Measurements from ENCODE around the gene POU2F1.

Gene POU2F1

DNA sequence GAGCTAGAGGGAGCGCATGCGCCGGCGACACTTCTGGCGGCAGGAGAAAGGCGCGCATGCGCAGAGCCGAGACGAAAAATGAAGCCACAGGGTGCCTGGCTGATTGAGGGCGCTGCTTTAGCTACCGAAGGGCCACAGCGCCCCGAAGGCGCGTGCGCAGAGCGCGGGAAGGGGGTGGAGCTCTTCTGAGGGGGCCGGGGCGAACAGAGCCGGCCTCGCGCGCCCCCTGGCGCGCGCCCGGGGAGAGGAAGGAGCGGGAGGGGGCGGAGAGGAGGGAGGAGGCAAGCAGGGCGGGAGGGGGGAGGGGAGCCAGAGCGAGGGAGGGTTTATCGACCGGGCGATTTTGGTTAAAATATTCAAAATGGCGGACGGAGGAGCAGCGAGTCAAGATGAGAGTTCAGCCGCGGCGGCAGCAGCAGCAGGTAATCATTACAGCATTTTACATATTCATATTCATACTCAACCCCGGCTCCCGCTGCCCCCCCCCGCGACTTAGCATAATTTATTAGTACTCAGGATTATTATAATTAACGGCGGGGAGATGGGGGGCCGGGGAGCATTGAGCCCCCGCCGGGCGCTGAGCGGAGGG lies at the start of gene POU2F1:
POU2F1 (plus strand) TSS at position 350 of the 589 bp plus-strand sequence; CDS start at position 362, 12 bp downstream.
- DNase-seq (ENCODE audit: low spot score): peak; percentile 99

DNA sequence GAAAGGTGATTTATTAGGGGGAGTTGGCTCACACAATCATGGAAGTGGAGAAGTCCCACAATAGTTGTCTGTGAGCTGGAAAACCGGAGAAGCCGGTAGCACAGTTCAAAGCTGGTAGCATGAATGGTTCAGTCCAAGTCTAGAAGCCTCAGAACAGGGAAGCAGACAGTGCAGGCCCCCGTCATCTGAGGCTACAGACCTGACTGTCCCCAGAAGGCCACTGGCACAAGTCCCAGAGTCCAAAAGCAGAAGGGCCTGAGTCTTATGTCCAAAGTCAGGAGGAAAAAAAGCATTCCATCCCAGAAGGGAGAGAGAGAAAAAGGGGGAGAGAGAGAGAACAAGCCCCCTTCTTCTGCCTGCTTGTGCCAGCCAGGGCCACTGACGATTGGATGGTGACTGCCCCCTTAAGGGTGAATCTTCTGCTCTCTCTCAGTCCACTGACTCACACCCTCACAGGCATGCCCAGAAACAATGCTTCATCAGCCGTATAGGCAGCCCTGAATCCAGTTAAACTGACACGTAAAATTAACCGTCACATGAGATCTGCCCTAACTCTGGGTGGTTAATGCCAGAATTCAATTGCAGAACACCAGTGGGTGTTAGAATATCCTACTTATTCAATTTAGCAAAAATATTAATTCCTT lies 49.3 kb upstream of the POU2F1 start:
- no peak for DNase-seq (ENCODE audit: low spot score)

- no peak for DNase-seq (ENCODE audit: low spot score)
Observed at GRCh38 chr1:167173516-167174184, 47.0 kb upstream of the POU2F1 start.

- DNase-seq (ENCODE audit: low spot score): no peak
Observed at GRCh38 chr1:167175901-167176300, 44.8 kb upstream of the POU2F1 start.

DNA sequence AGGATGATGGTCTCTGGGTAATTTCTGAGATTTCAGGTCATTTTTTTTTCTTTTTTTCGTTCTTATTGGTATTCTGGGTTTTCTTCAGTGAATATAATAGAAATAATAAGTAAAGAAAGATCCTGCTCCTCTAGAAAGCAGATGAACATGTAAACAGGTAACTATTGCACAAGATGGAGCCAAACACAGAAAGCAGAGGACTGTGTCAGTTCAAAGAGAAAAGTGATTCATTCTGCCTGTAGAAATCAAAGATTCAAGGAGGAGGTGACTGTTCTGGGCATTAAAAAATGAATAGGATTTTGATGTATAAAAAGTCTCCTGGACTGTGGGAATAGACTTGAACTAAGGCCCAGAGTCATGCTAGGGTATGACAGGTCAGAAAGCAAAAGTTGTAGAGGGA lies 41.9 kb upstream of the POU2F1 start:
- DNase-seq (ENCODE audit: low spot score): no peak

DNA sequence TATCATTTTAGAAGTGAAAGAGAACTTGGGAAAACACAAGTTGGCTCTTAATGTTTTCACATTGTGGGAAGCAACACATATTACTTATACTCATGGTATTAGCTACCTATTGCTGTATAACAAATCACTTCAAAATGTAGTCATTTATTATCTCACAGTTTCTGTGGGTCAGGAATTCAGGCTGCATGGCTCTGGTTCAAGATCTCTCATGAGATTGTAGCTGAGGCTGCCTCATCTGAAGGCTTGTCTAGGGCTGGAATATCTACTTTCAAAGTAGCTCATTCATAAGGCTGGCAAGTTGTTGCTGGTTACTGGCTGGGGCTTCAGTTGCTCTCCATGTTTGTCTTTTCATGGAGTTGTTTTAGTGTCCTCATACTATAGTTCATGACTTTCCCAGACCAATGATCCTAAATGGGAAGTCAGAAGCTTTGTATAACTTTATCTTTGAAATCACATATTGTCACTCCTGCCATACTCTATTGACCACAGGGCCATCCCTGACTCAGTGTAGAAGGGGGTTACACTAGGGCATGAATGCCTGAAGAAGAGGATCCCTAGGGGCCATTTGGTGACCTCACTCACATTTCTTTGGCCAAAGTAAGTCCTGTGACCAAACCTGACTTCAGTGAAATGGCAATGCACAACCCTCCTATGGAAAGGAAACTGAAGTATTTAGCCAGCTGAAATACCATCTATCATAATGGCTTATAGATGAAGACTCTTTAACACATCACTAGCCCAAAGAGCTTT lies 37.9 kb upstream of the POU2F1 start:
- DNase-seq (ENCODE audit: low spot score): no peak

DNA sequence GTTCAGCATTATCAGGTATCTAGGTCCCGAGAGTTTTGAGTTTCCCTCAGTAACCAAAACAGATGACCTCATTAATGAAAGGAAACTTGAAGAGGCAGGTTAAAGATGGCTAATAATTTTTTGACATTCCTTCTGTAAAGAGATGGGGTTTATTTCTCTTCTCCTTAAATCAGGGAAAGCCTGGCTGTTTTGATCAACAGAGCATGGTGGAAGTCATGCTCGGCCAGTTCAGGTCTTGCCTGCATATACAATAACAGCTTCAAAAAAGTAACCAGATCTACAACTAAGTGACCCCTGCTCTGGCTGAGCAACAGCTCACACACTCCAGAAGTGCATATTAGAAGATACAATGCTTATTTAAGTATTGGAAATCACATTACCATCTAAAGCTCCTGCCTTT lies 36.6 kb upstream of the POU2F1 start:
- DNase-seq (ENCODE audit: low spot score): no peak

DNA sequence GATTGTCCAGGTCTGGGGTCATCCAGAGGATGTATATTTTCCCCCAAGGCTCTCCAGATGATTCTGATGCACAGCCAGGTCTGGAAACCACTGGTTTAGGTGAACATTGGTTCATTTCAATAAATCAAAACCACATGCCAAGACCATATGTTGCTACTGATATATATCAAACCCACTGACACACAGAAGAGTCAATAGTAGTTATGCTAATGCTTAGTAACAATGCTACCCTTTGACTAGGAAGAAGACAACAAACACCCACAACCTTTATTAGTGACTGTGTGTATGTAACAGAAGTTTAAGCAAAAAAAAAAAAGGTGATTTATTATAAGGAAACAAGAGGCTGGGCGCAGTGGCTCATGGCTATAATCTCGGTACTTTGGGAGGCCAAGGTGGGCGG lies 35.6 kb upstream of the POU2F1 start:
- no peak for DNase-seq (ENCODE audit: low spot score)

GRCh38 chr1:167185974-167186657 lies 34.6 kb upstream of the POU2F1 start:
- no peak for DNase-seq (ENCODE audit: low spot score)

- DNase-seq (ENCODE audit: low spot score): no peak
Observed at GRCh38 chr1:167186771-167187170, 33.9 kb upstream of the POU2F1 start.

GRCh38 chr1:167190747-167191237 lies 29.9 kb upstream of the POU2F1 start:
- no peak for DNase-seq (ENCODE audit: low spot score)

DNA sequence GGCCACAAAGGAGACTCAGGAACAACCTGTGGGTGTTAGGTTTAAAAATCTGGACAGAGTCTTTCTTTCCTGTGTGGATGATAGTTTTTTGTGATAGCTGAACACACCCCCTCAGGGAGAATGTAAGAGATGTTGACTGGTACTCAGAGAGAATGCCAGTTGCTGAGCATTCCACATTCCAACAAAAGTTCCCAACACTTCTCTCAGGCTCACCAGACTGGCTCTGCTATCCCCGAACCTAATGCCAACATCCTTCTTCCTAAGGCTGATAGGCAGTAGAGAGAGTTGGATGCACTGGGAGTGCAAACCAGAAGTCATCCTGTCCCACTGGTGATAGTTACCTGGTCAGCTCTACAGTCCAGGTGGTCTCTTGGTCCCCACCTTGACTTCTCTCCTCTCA lies 28.7 kb upstream of the POU2F1 start:
- DNase-seq (ENCODE audit: low spot score): no peak

DNA sequence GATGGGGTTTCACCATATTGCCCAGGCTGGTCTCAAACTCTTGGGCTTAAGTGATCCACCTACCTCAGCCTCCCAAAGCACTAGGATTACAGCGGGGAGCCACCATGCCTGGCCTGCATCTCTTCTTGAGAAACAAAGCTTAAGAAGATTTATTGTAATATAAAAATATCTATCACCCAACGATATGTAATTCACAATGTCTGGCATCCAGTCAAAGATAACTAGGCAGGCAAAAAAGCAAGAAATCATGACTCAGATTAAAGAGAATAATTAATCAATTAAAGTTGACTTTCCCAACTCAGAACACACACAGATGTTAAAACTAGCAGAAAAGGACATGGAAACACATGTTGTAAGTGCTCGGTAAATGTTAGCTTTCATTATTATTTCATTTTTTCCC lies 26.5 kb upstream of the POU2F1 start:
- no peak for DNase-seq (ENCODE audit: low spot score)

DNA sequence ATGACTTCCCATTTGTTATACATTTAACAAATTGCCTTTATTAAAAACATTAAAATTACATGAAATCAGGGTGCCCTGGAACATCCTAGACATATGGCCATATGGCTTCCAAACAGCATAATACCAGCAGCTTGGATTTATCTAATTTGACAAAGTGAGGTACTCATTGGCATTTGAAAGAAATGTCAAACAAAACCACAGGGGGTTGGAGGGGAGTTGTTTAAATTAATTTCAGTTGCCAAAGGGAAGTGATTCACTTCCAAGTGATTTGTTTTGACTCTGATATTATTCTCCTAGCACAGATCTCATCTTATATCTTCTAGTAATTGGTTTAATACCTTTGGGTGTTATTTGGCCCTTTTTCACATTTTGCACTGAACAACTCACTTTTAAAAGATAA lies 24.5 kb upstream of the POU2F1 start:
- no peak for DNase-seq (ENCODE audit: low spot score)

DNA sequence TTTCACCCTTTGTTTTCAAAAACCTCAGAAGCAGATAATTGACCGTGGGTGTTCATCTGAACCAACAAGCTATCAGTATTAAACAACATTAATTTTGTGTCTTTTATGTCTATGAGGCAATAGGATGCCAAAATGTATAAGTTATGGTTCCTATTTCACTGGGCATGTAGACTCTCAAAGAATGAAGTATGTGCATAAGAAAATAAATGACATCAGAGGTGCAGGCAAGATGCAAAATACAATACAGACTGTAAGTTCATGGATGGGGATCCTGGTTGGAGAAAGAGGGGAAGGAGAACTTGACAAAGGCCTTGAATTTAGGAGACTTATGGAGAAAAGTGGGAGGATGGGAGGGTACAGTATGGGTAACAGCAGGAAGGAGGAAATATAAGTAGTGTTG lies 23.4 kb upstream of the POU2F1 start:
- no peak for DNase-seq (ENCODE audit: low spot score)

DNA sequence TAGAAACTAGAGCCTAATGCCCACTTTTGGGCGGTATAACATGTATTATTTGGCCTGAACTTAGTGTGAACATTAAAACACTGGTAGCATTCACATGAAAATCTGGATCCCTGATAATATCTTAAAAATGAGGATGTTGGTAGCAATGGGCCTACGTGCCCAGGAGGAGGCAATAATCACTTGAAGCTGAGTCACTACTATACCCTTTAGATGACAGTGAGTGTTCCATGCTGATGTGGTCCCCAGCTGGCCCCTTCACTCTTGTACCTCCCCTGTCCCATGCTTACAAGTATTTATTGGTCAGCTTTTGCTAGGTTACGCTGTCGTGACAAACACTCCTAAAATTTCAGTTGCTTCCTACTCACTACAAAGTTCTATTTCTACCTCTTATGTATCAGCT lies 23.0 kb upstream of the POU2F1 start:
- DNase-seq (ENCODE audit: low spot score): no peak

DNA sequence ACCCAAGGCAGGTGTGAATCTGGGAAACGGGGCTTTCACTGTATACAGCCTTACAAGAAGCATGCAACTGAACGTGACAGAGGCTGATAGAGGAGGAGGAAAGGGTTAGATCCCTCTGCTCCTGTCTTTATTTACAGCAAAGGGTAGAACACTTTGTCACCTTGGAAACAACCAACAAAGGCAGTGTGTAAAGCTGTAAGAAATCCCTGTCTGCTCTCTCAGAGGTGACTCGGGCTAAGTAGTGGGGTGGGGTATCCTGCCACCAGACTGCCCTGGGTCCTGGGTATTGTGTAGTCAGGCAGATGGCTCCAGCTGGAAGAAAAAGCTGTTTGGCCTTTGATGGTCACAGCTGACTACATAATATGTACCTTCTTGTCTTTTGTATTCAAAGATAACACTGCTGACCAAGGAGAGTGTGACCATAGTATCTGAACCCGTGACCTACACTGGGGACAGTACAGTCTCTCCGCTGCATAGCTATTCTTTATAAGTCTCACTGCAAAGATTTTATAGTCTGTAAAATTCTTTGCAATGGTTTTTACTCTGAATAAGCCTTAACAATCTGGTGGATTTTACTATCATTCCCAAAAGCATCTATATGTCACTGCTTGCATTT lies 22.1 kb upstream of the POU2F1 start:
- no peak for DNase-seq (ENCODE audit: low spot score)

GRCh38 chr1:167199656-167200055 lies 21.0 kb upstream of the POU2F1 start:
- DNase-seq (ENCODE audit: low spot score): no peak

DNA sequence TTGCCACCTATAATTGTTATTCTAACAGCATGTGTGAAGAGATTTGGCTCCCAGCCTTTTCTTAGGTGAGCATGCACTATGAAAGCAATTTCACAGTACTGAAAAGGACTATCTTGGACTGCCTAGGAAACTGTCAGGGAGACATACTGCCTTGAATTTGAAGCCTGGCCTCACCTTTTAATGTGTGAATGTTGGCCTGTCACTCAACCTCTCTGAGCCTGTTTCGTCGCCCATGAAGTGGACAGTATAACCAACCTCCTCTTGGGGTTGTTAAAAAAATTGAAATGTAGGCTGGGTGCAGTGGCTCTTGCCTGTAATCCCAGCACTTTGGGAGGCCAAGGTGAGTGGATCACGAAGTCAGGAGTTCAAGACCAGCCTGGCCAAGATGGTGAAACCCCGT lies 20.4 kb upstream of the POU2F1 start:
- DNase-seq (ENCODE audit: low spot score): no peak

- no peak for DNase-seq (ENCODE audit: low spot score)
Observed at GRCh38 chr1:167200749-167201148, 19.9 kb upstream of the POU2F1 start.

GRCh38 chr1:167202049-167202448 lies 18.6 kb upstream of the POU2F1 start:
- DNase-seq (ENCODE audit: low spot score): no peak

Measured in ecto neural progenitor cell (in vitro differentiated cells).